ENCODE data around the gene SPATA31E1.

DNA sequence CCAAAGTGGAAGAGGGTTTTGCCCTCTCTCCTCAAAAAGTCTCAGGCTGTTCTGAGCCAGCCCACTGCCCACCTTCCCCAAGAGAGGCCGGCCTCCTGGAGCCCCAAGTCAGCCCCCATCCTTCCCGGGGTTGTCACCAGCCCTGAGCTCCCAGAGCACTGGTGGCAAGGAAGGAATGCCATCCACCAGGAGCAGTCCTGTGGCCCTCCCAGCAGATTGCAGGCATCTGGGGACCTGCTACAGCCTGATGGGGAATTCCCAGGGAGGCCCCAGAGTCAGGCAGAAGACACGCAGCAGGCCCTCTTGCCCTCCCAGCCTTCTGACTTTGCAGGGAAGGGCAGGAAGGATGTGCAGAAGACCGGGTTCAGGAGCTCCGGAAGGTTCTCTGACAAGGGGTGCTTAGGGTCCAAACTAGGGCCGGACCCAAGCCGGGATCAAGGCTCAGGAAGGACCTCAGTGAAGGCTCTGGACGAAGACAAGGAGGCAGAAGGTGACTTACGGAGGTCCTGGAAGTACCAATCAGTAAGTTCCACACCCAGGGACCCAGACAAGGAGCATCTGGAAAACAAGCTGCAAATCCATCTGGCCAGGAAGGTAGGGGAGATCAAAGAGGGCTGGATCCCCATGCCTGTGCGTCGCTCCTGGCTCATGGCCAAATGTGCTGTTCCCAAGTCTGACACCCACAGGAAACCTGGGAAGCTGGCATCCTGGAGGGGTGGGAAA lies 3.7 kb downstream of the SPATA31E1 start:
- TF ChIP-seq, protein P1, sequence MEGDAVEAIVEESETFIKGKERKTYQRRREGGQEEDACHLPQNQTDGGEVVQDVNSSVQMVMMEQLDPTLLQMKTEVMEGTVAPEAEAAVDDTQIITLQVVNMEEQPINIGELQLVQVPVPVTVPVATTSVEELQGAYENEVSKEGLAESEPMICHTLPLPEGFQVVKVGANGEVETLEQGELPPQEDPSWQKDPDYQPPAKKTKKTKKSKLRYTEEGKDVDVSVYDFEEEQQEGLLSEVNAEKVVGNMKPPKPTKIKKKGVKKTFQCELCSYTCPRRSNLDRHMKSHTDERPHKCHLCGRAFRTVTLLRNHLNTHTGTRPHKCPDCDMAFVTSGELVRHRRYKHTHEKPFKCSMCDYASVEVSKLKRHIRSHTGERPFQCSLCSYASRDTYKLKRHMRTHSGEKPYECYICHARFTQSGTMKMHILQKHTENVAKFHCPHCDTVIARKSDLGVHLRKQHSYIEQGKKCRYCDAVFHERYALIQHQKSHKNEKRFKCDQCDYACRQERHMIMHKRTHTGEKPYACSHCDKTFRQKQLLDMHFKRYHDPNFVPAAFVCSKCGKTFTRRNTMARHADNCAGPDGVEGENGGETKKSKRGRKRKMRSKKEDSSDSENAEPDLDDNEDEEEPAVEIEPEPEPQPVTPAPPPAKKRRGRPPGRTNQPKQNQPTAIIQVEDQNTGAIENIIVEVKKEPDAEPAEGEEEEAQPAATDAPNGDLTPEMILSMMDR (conservative IDR thresholded peaks at IDR 0.05 in 1 of 2, IDR thresholded peaks at IDR 0.05 in 1 of 2; ENCODE audit: low read depth in 1 of 2, low read length in 2 of 2) = no peak
- no peak for TF ChIP-seq EZH2 (IDR thresholded peaks at IDR 0.05; ENCODE audit: low read length, missing control alignments)

Measured in fibroblast of lung (primary cell).